GM12872 (cell line): ENCODE measurements around the gene TREML1.

Experiments used
- CTCF ChIP-seq: IDR thresholded peaks from 3 replicates; pipeline ENCODE4 v1.5.1; 2011; ENCODE audit warnings: low read depth, mild to moderate bottlenecking, low read length, moderate library complexity; ENCODE audit not compliant: insufficient read depth

The TREML1 gene

GRCh38 chr6:41132254-41132653 is 21.9 kb downstream of the TREML1 start:
- TF ChIP-seq CTCF, result no peak

- no peak for TF ChIP-seq CTCF
Observed at GRCh38 chr6:41125282-41125681, 28.9 kb downstream of the TREML1 start.

GRCh38 chr6:41122918-41123317 is 31.2 kb downstream of the TREML1 start:
- no peak for TF ChIP-seq CTCF

- TF ChIP-seq CTCF, result no peak
Observed at GRCh38 chr6:41122373-41122772, 31.8 kb downstream of the TREML1 start.

GRCh38 chr6:41120058-41120457 is 34.1 kb downstream of the TREML1 start:
- no peak for TF ChIP-seq CTCF

GRCh38 chr6:41119508-41119907 is 34.6 kb downstream of the TREML1 start:
- TF ChIP-seq CTCF, result no peak

GRCh38 chr6:41111017-41111416 is 43.1 kb downstream of the TREML1 start:
- TF ChIP-seq CTCF, result no peak

- TF ChIP-seq CTCF, result no peak
Observed at GRCh38 chr6:41103847-41104246, 50.3 kb downstream of the TREML1 start.
